Endothelial cell (in vitro differentiated cells): ENCODE results near the gene NKAIN2. TPM values are rescaled to one million over a fixed set of nuclear protein-coding genes. Genes with fewer than 3 reads are reported as not detected.

Source experiments
- DNase-seq: peaks from one replicate; pipeline ENCODE4 v3.0.0; 2021; ENCODE audit warnings: low spot score
- H3K27ac Mint-ChIP-seq: one replicate; pipeline ENCODE4 v1.8.0; 2021; ENCODE audit warnings: mixed read lengths, inconsistent platforms; ENCODE audit not compliant: unreplicated experiment
- H3K27me3 Mint-ChIP-seq: one replicate; pipeline ENCODE4 v1.8.0; 2021; ENCODE audit warnings: mild to moderate bottlenecking, moderate library complexity, mixed read lengths, inconsistent platforms; ENCODE audit not compliant: unreplicated experiment
- H3K36me3 Mint-ChIP-seq: one replicate; pipeline ENCODE4 v1.8.0; 2021; ENCODE audit warnings: mild to moderate bottlenecking, low read depth, mixed read lengths, inconsistent platforms; ENCODE audit not compliant: unreplicated experiment
- H3K4me1 Mint-ChIP-seq: one replicate; pipeline ENCODE4 v1.8.0; 2021; ENCODE audit warnings: mild to moderate bottlenecking, mixed read lengths, inconsistent platforms; ENCODE audit not compliant: unreplicated experiment
- H3K4me3 Mint-ChIP-seq: one replicate; pipeline ENCODE4 v1.8.0; 2021; ENCODE audit warnings: mild to moderate bottlenecking, mixed read lengths, inconsistent platforms; ENCODE audit not compliant: unreplicated experiment
- H3K9me3 Mint-ChIP-seq: one replicate; pipeline ENCODE4 v1.8.0; 2021; ENCODE audit warnings: mixed read lengths, inconsistent platforms; ENCODE audit not compliant: unreplicated experiment
- CTCF ChIP-seq: fragments of 200-600 bp; sonication (generic); IDR thresholded peaks from one replicate; pipeline ENCODE4 v1.5.0; 2021; ENCODE audit warnings: antibody characterized with exemption; ENCODE audit not compliant: unreplicated experiment
- total RNA-seq: library from RNA; stranded (reverse); fragmentation: NEBNext Ultra II Directional; extraction: Animal tissue kit (Norgen Biotek cat#: 25700); gene quantifications from one replicate; pipeline ENCODE4 v1.2.1, GENCODE V29; 2021; ENCODE audit not compliant: unreplicated experiment

NKAIN2 gene
- total RNA-seq, 1 donor from 2014 or later: 9.5 TPM

GRCh38 chr6:124057461-124057860 lies 253.8 kb downstream of the NKAIN2 start:
- Mint-ChIP-seq H3K36me3 (no peaks in the 10 kb centered on the region), H3K9me3 (no peaks in the 10 kb centered on the region), H3K27me3 (no peaks in the 10 kb centered on the region), H3K27ac (no peak overlapping the region), H3K4me3 (no peak overlapping the region), H3K4me1 (peaks cover 46% of the 10 kb centered on the region)
- no peak for DNase-seq
- no peak for TF ChIP-seq CTCF

GRCh38 chr6:124064317-124065113 lies 260.9 kb downstream of the NKAIN2 start:
- Mint-ChIP-seq H3K4me3 (no peak overlapping the region), H3K9me3 (no peaks in the 10 kb centered on the region), H3K27me3 (no peaks in the 10 kb centered on the region), H3K4me1 (peaks cover 20% of the 10 kb centered on the region), H3K27ac (no peak overlapping the region), H3K36me3 (no peaks in the 10 kb centered on the region)
- no peak for TF ChIP-seq CTCF
- no peak for DNase-seq

GRCh38 chr6:124066269-124066668 lies 262.6 kb downstream of the NKAIN2 start:
- Mint-ChIP-seq H3K9me3 (no peaks in the 10 kb centered on the region), H3K4me3 (no peak overlapping the region), H3K36me3 (no peaks in the 10 kb centered on the region), H3K27ac (no peak overlapping the region), H3K27me3 (peaks cover 1% of the 10 kb centered on the region), H3K4me1 (peaks cover 13% of the 10 kb centered on the region)
- no peak for DNase-seq
- no peak for TF ChIP-seq CTCF

GRCh38 chr6:124066946-124067552 lies 263.4 kb downstream of the NKAIN2 start:
- DNase-seq: no peak
- Mint-ChIP-seq H3K4me3 (no peak overlapping the region), H3K27ac (peak overlapping the region; percentile 38), H3K4me1 (peaks cover 13% of the 10 kb centered on the region), H3K9me3 (no peaks in the 10 kb centered on the region), H3K36me3 (no peaks in the 10 kb centered on the region), H3K27me3 (peaks cover 1% of the 10 kb centered on the region)
- no peak for TF ChIP-seq CTCF
